Suppressor macrophage treated with lipopolysaccharide for 1 hour (primary cell): ENCODE data around the gene KCNJ10.

ENCODE experiments used
- DNase-seq, 3 donors: peaks; one replicate each; pipeline ENCODE4 v3.0.0-alpha.2; 2020 to 2022

The KCNJ10 gene

DNA sequence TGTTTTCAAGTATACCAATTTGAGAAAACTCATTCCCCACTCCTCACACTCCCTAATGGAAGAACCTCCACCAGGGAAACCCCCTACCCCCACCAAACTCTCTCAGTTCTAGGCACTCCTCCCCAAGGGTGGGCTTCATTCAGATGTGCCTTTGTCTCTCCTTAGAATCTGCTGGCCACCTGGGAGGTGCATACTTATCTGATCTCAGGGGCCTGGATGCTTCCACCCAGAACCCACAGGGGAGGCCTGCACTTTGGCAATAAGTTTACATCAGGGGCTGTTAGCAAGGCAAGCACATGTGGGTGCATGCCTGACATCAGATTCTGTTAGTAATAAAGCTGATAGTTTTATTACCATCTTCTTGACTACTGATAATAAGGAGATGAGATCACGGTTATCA is 83.4 kb downstream of the KCNJ10 start:
- no peak for DNase-seq

DNA sequence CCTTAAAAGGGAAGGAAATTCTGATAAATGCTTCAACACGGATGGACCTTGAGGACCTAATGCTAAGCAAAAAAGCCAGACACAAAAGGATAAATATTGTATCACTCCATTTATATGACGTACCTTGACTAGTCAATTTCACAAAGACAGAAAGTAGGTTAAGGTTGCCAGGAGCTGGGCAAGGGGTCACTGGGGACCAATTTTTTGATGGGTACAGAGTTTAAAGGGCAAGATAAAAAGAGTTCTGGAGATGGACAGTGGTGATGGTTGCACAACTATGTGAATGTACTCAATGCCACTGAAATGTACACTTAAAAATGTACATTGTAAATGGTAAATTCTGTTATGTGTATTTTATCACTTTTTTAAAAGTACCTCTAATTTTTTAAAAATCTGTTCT is 83.9 kb downstream of the KCNJ10 start:
- DNase-seq, result no peak

DNA sequence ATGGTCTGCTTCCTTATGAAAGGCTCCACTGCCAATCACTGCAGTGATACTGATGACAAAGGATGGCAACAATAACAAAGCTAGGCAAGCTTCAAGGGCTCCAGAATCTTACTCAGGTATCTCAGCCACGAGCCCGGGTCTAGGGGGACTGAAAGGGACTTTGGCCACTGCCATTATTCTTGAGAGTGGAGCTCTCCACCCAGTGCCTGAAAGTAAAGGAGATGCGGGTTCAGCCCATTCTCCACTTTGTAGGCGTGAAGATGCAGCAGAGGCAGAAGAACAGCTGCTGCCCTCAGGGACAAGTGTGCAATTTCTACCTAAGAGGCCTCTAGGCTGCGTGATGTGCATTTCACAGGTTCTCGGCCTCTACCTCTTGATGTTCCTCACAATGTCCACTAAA is 84.5 kb downstream of the KCNJ10 start:
- DNase-seq, result no peak

DNA sequence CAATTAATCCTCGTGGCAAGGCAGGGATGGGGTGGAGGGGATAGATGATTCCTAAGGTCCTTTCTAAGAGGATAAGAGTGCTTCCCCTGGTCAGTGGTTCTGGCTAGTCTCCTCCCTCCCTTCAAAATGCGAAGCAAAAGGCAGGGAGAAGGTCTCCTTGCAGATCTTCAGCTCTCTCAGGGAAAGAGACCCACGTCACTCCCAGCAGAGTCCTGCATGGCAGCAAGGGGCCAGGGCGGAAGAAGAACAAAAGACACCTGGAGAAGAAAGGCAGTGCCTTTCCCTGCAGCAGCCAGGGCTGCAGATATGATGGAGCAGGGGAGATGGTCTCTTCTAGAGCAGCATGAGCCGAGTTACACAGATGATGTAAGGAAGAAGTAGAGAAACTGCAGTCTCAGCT is 86.3 kb downstream of the KCNJ10 start:
- DNase-seq, result no peak

DNA sequence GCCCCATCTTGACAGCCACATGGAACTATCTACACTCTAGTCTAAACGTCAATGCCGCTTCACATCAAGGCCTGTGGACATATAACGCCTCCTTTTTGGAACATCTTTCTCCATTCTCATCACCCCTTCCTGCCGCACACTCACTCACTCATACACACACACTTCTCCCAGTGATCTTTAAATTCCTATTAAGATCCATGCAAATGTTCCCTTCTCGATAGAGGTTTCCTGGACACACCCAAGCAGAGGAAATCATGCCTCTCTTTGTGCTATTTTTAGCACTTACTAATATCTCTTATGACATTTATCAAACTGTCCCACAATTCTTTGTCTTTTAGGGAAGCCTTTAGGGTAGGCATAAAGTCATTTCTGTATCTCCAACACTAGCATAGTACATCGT is 87.7 kb downstream of the KCNJ10 start:
- DNase-seq, result no peak

DNA sequence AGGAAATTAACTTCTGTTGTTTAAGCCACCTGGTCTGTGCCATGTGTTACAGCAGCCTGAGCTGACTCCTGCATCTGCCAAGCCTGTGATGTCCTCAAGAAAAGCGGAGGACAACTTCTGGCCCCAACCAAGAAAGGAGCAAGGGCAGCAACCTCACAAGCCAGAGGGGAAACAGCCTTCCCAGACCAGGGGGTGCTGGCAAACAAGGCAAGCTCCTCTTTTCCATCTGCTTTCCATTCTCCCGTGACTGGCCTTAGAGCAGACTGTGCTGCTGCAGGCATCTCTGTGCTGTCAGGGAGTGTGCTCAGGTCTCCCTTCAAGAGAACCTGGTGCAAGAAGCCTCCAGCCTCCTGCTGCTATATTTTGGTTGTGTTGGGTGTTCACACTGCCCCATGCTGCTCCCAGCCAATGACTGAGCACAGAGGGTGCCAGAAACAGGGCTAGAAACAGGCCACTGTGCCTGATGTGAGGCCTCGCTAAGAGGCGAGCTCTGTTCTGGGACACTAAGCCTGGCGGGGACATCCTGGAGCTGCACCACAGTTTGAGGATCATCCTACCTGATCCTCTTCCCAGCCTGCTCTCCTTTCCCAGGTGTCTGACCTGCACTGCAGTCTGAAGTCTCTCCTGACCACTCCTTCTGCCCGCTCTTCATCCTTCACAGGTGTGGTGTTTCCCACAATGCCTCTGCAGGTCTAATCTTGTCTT is 88.5 kb downstream of the KCNJ10 start:
- DNase-seq, result no peak

DNA sequence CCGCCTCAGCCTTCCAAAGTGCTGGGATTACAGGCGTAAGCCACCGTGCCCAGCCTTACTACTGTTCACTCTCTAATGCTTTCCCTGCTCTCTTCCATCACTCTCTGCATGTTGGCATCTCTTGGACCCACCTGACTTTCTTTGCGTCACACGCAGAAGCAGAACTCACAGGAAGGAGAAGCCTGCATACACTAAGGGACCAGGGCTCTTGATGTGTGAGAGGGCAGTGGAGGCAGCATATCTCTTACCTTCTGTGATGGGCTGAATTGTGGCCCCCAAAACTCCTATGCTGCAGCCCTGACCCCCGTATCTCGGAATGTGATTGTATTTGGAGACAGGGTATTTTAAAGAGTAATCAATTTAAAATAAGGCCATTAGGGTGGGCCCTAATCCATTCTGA is 89.2 kb downstream of the KCNJ10 start:
- no peak for DNase-seq

DNA sequence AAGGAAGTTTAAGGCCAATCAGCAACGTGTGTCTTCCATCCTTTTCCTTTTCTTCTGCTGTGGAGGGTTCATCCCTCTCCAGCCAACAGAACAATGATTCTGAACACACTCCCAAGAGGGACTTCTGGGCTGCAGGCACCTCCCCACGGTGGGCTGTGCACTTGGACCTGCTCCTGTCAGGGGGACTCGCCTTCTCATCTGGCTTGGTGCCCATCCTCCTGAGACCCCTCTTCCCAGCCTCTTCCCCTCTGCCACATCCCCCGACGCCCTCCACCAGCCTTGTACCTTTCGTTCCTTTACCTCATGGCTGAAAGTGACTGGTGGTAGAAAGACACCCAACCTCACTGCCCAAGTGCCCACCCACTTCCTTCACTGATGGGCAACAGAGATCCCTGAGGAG is 89.9 kb downstream of the KCNJ10 start:
- no peak for DNase-seq

DNA sequence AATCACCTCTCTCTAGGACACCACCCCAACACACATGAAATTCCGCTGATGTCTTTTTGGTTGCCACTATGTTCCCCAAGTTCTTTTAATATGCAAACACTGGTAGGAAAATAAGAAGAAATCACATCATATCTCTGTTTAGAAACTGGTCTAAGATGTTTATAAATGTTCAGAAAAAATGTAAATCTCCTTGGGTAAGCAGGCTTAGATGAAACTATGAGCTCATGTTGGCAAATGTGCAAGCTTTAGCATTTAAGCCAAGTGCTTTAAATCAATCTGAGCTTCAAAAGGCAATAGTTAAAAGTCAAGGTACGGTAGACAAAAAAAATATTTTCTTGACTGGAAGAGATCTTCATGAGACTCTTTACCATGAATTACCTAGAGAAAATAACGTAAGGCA is 90.7 kb downstream of the KCNJ10 start:
- no peak for DNase-seq

DNA sequence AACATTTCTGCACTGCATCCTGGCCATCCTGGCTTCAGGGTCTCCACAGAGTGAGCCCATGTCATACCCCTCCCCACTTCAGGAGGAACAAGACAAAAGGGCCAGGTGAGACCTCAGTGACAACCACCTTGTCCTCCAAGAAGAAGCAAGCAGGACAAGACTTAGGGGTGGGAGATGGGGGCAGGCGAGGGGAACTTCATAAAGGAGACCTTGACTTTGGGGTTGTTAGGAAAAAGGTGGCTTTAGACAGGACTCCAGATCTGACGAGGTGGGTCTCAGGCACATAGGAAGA is 91.9 kb downstream of the KCNJ10 start:
- DNase-seq, result no peak

DNA sequence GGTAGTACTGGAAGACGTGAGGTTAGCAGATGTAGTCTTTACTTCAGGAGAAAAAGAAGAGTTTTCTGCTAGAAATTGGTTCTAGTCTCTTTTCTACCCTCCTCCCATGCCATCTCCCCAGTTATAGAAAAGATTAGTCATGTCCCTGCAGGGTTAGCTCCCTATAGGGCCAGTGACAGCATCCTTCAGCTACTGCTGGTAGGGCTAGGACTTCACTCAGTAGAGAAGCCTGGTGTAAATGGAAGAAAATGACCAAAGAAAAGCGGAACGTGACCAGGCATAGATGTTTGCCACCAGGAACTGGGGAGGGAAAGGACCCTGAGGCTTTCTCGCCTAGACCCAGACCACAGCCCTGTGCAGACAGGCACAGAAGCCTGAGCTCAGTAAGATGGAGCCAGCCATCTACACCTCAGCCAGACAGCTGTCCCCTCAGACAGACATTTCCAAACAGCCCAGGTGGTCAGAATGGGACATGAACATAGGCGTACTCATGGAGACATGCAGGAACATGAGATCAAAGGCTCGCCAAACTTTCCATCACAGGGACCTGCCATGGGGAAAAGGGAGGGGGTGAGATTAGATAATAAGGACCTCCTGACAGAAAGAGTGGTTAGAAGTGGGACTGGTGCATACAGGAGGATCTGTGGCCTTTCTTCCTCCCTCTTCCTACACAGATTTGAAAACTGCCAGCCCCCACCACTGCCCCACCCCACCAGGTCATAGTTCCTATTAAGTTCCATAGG is 92.4 kb downstream of the KCNJ10 start:
- DNase-seq, result peak in 1 of 3 donors; percentile 14

DNA sequence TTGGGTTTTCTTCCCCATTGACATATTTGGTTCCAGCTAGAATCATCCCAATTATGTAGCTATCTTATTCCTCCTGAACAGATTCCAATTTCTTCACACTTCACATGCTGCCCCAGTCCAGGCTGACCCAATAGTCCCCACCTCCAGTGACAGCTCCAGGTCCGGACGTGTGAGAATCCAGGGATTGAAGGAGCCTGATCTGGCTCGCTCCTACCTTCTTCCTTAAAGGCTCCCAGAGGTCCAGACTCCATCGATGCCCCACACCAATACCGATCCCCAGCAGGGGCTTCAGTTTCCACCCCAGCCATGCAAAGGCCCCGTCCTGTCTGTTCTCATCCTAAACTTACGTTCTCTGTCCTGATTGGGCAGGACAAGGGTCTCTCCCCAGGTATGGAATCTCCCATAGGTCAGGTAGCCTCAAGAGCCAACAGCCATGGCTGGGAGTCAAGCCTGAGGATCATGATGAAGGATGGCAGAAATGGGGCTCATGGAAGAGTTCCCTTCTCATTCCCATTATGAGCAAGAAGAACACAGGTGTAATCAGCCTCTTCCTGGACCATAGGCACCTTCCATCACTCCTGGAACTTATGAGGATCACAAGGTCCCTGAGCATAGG is 95.5 kb downstream of the KCNJ10 start:
- DNase-seq, result no peak

DNA sequence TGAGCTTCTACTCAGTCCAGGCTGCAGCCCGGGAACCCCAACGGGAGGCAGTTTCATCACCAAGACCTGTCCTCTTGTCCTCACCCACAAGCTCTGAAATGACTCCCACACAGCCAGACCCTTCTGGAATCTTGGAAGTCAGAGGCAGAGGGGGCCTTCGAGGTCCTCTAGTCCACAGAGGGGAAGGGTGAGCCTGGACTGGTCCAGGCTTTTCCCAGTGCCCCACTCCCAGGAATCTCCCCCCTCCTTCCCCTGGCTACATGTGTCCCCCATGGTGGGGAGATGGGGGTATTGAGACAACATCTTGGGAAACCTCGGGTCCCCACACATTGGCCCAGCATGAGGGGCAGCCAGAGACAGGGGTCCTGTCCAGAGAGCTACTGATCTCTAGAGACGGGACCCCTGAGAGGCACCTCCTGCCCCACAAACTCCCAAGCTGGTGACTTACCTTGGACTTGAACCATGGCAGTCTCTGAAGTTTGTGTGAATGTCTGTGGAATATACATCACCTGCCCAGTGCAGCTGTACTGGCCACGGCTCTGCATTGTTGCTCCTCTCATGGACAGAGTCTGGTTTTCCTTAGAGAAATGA is 96.5 kb downstream of the KCNJ10 start:
- DNase-seq, result no peak

DNA sequence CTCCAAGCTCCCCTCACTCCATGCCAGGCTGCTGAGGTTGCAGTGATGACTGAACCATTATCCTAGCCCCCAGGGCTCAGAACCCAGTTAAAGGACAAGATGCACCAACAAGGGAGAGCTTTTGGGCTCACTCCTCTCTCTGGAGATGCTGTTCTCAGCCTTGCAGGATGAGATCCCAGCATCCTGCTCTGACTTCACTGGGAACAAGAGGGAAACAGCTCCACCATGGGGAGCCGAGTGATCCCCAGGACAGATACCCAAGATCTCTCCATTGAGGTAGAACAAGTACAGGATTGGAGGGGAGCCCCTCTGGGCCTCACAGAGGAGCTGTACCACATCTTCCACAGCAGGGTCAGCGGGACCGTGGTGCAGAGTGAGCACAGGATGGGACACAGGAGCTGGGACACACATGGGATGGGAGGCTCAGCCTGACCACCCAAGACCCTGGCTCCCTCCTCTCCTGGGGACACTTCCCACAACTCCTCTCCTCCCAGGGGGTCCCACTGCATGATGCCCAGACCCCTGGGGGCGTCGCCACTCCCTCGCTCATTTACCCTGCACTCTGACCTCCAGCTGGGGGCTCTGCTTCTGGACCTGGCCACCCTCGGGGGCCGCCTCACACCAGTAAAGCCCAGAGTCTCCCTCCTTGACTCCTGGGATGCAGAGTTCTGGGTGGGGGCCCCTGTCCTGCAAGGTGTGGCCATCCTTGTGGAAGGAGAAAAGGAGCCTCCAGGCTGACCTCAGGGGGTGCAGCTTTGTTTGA is 97.3 kb downstream of the KCNJ10 start:
- no peak for DNase-seq

DNA sequence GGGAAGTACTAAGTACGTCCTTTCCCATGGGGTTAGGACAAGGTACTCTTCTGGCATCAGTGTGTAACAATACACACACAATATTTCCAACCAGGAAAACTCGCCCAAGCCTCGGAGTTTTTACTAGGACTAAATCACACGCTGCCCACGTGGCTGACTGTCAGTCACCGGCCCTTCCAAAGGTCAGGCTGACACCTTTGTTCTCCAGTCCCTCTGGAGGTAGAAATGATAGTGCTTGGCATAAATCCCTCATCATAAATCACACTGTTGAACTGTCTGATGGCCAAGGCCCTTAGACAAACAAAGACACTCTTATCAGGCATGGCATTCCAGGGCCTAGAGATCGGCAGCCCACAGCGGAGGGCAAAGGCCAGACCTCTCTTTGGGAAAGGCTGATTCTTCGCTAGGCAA is 99.0 kb downstream of the KCNJ10 start:
- DNase-seq, result no peak

DNA sequence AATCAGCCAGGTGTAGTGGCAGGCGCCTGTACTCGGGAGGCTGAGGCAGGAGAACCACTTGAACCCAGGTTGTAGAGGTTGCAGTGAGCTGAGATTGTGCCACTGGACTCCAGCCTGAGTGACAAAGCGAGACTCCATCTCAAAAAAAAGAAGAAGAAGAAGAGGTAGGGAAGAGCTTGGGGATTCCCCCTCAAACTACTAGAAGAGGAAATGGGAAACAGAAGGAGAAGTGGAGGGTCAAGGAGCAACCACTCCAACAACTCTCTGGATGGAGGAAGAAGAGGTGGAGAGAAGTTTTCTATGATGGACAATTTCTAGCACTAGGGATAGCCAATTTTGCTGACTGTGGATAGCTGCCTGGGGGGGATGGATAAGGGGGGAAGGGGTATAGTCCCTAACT is 101.1 kb downstream of the KCNJ10 start:
- peak; percentile 30 to 70 (median 36) for DNase-seq

DNA sequence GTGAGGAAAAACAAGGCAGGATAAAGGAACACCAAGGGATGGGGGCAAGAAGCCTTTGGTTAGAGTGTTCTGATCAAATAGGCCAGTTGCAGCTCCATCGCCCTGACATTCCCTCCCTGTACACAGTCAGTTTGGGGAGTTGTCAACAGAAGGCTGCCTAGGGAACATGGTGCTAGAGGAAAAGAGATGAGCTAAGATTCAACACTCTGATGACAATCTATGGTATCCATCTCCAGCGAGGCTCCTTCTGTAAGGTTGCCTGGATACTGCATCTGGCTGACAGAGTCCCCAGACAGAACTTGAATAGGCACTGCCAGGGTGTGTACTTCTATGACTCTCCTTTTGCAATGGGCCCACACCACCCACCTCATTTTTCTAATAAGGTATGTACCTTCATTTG is 104.7 kb downstream of the KCNJ10 start:
- no peak for DNase-seq

DNA sequence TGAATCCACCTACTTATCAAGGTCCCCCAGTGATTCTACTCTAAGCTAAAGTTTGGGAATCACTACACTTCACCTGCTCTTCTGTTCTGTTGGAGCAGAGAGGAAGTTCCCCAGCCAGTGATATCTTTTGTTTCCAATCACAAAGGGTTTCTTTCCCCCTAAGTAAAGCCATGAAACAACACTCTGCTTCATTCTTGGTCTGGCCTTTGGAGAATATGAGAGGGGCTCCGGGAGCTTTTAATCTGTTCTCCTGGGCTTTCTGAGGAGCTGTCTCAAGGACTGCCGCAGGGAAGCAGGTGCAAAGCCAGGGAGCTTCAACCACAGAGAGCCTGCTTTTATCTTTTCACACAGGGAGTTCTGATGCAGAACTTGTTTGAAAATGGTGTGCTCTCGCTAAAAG is 105.8 kb downstream of the KCNJ10 start:
- no peak for DNase-seq

DNA sequence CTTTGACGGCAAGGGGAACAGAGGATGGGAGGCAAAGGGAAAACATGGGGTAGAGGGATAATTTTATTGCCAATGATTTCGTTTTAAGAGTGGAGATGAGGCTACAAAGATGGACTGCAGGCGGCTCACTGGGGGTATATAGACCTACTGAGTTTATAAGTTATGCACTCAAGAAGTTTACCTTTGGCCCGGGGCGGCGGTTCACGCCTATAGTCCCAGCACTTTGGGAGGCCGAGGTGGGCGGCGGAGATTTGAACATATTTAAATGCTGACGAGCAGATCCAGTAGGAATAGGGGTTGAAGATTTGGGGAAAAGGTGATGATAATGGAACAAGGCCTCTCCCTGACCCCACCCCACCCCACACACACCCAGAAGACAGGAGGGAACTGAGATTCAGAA is 107.8 kb downstream of the KCNJ10 start:
- no peak for DNase-seq

DNA sequence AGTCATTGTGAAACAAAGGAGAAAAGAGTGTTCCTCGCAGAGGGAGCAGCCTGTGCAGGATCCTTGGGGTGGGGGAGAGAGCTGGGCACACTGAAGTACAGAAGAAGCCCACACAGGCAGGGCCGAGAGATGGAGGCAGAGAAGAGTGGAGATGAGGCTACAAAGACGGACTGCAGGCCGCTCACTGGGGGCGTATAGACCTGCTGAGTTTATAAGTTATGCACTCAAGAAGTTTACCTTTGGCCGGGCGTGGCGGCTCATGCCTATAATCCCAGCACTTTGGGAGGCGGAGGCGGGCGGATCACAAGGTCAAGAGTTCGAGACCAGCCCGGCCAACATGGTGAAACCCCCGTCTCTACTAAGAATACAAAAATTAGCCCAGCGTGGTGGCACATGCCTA is 108.3 kb downstream of the KCNJ10 start:
- DNase-seq, result no peak

DNA sequence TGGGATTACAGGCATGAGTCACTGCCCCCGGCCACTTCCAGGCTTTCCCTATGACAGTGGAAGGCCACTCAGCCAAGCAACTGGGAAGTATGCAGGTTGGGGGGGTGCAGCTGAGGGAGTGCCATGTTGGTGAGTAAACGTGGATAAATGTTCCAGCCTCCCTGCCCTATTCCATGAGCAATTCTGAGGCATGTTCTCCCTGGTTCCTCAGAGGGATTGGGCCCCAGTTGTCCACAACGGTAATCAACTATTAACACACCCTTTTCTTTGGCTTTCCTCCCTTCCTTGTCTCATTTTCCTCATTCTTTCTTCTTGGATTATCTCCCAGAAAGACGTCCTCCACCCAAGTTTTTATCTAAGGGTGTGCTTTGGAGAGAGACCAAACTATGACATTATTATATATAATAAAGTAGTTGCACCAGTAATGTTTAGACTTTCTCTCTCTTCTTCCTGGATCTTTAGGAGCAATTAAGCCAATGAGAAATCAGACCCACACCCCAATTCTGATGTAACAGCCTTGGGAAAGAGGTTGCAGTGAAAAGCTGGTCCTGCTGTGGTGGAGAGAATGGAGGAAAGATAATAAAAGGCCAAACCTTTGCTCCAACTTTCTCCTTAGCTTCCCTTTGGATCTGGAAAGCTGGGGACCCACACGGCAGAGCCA is 109.1 kb downstream of the KCNJ10 start:
- DNase-seq, result no peak

DNA sequence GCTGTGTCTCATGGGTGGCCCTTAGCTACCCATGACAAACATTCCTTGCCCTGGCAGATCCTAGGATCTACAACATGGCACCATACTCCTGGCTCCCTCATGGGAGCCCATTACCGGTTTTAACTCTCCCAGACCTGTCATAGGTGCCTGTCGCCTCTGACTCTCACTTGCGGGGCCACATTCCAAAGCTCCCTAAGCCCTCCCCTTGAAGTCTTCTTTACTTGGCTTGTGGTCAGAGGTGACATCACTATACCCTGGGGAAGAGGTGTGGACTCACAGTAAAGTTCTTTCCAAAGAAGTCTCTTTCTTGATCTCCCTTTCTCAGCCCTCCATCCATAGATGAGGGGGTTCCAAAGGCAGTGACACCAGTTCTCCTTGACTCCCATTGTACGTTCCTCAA is 110.5 kb downstream of the KCNJ10 start:
- no peak for DNase-seq
